K562 (cell line): Measurements from ENCODE around the gene RCE1. TPM values are rescaled to one million over a fixed set of nuclear protein-coding genes. Genes with fewer than 3 reads are reported as not detected.

Experiments
- ARID3B ChIP-seq: fragments of 250-450 bp; sonication (Bioruptor Pico); IDR thresholded peaks from 2 replicates; pipeline ENCODE4 v1.4.0; 2020; ENCODE audit warnings: borderline replicate concordance
- CEBPZ ChIP-seq: fragments of 150-350 bp; IDR thresholded peaks from 2 replicates; pipeline ENCODE4 v1.6.1; 2014; ENCODE audit warnings: low read depth, mild to moderate bottlenecking, low read length, borderline replicate concordance
- COPS2 ChIP-seq: fragments of 450-650 bp; conservative IDR thresholded peaks from 2 replicates; pipeline ENCODE4 v1.6.1; 2016; ENCODE audit warnings: mild to moderate bottlenecking, moderate library complexity
- E2F4 ChIP-seq: sonication (generic); formaldehyde crosslinking; IDR thresholded peaks from 2 replicates; pipeline ENCODE4 v1.8.0; 2022; ENCODE audit warnings: mild to moderate bottlenecking, low read depth, missing genetic modification reagents
- ELF2 ChIP-seq: fragments of 250-450 bp; sonication (Bioruptor Pico); IDR thresholded peaks from 2 replicates; pipeline ENCODE4 v1.5.0; 2021; ENCODE audit warnings: mild to moderate bottlenecking
- FOXA3 ChIP-seq, 2 experiments: fragments of 450-650 bp in 1 of 2; sonication (generic) in 1 of 2; formaldehyde crosslinking; IDR thresholded peaks in 1 of 2; conservative IDR thresholded peaks in 1 of 2; 2 replicates each; pipeline versions ENCODE4 v1.4.0 to v1.8.0; 2020 to 2022; ENCODE audit warnings: mild to moderate bottlenecking in 2 of 2, missing genetic modification reagents in 1 of 2
- HNRNPLL ChIP-seq: fragments of 200-400 bp; formaldehyde crosslinking; IDR thresholded peaks from 2 replicates; pipeline ENCODE4 v1.6.1; 2017; ENCODE audit warnings: low read length, low read depth, mild to moderate bottlenecking; ENCODE audit not compliant: poor library complexity, severe bottlenecking
- NCOA1 ChIP-seq: fragments of 450-650 bp; IDR thresholded peaks from 2 replicates; pipeline ENCODE4 v1.6.1; 2016; ENCODE audit warnings: low read depth
- POLR2H ChIP-seq: IDR thresholded peaks from 2 replicates; pipeline ENCODE4 v1.6.1; 2016; ENCODE audit warnings: missing genetic modification characterization, low read depth, mild to moderate bottlenecking, control low read depth, missing compliant biosample characterization, moderate library complexity
- PTTG1 ChIP-seq: fragments of 450-650 bp; IDR thresholded peaks from 2 replicates; pipeline ENCODE4 v1.6.1; 2016; ENCODE audit warnings: low read depth, mild to moderate bottlenecking, missing genetic modification characterization, missing compliant biosample characterization
- SRSF7 ChIP-seq: fragments of 200-400 bp; formaldehyde crosslinking; optimal IDR thresholded peaks from 2 replicates; pipeline ENCODE3; 2017; ENCODE audit warnings: mild to moderate bottlenecking, low read depth, low read length
- TGIF2 ChIP-seq: sonication (generic); formaldehyde crosslinking; IDR thresholded peaks from 2 replicates; pipeline ENCODE4 v1.8.1; 2022; ENCODE audit warnings: mild to moderate bottlenecking, missing genetic modification reagents, moderate library complexity
- U2AF2 ChIP-seq: fragments of 200-400 bp; formaldehyde crosslinking; optimal IDR thresholded peaks from 2 replicates; pipeline ENCODE3; 2017; ENCODE audit warnings: low read depth, mild to moderate bottlenecking, low read length
- polyA plus RNA-seq, 8 experiments: library from polyadenylated mRNA; depleted of rRNA in 4 of 8; stranded (reverse) in 5 of 8; unstranded in 3 of 8; fragments of >200 nt; fragmentation: Nextera tagmentation in 2 of 8; fragmentation: Illumina TruSeq in 1 of 8; extraction: Ambion mirVana in 2 of 8; extraction: Trizol in 1 of 8; gene quantifications; 2 replicates each; pipeline versions ENCODE4 v1.2.1 to v1.2.3, GENCODE V29; 2011 to 2014; ENCODE audit warnings: inconsistent platforms in 1 of 8, missing spikeins in 1 of 8
- total RNA-seq, 7 experiments: library from RNA; depleted of rRNA in 6 of 7; stranded (reverse); fragments of >200 nt in 6 of 7; fragmentation: Illumina TruSeq in 2 of 7; extraction: Trizol in 2 of 7; gene quantifications; 2 replicates each; pipeline versions ENCODE4 v1.2.1 to v1.2.3, GENCODE V29; 2011 to 2021; ENCODE audit warnings: low replicate concordance in 1 of 7
- TF ChIP-seq, protein P1 (sequence below): fragments of 200-400 bp; formaldehyde crosslinking; IDR thresholded peaks from 2 replicates; pipeline ENCODE4 v1.6.1; 2017; ENCODE audit warnings: mild to moderate bottlenecking, low read depth, low read length, moderate library complexity

RCE1 gene
- total and polyA plus RNA-seq, 9 of the 15 experiments (the other 6 are each of a cell fraction or from before 2014, with no cell fraction given): 0.75 to 41.5 (median 15.1) TPM

DNA sequence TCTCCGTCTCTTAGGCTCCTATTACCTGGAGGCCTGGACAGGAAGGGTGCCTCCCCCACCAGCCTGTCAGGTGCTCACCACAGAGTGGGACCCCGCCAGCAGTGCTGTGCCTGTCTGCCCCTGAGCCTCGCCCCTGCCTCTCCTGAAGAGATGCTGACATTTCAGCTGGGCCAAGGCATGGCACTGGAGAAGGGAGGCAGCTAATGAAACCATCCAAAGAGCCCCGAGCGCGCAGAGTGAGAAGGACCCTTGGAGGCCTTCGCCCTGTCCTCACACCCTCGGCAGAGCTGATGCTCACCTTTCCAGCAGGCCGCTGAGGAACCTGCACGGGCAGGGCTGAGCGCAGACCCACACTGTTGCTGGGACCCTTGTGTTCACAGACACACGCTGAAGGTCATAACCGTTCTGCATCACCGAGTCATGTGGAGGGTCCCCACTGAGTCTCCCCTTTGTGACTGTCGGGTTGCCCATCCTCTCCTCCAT is 11.5 kb downstream of the RCE1 start (continued):
- TF ChIP-seq, protein P1, sequence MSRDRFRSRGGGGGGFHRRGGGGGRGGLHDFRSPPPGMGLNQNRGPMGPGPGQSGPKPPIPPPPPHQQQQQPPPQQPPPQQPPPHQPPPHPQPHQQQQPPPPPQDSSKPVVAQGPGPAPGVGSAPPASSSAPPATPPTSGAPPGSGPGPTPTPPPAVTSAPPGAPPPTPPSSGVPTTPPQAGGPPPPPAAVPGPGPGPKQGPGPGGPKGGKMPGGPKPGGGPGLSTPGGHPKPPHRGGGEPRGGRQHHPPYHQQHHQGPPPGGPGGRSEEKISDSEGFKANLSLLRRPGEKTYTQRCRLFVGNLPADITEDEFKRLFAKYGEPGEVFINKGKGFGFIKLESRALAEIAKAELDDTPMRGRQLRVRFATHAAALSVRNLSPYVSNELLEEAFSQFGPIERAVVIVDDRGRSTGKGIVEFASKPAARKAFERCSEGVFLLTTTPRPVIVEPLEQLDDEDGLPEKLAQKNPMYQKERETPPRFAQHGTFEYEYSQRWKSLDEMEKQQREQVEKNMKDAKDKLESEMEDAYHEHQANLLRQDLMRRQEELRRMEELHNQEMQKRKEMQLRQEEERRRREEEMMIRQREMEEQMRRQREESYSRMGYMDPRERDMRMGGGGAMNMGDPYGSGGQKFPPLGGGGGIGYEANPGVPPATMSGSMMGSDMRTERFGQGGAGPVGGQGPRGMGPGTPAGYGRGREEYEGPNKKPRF: no peak
- TF ChIP-seq SRSF7 (no peak), FOXA3 (CRISPR knock-in tag; conservative IDR thresholded peaks at IDR 0.05 in 1 of 2, IDR thresholded peaks at IDR 0.05 in 1 of 2) (no peak), CEBPZ (no peak), ELF2 (CRISPR knock-in tag) (no peak), NCOA1 (no peak), COPS2 (no peak), ARID3B (CRISPR knock-in tag) (no peak), TGIF2 (CRISPR knock-in tag) (no peak), PTTG1 (tag) (no peak), HNRNPLL (no peak), U2AF2 (no peak), POLR2H (no peak), E2F4 (no peak)
